BE2C (cell line): ENCODE data around the gene DNAH8.

Experiments
- DNase-seq: peaks from one replicate; pipeline ENCODE4 v3.0.0-alpha.2; 2020
- H3K27me3 ChIP-seq: fragments of 250-450 bp; sonication (Bioruptor Pico); 2 replicates; pipeline ENCODE4 v1.5.1; 2020; ENCODE audit warnings: mild to moderate bottlenecking
- H3K36me3 ChIP-seq: fragments of 250-450 bp; sonication (Bioruptor Pico); 2 replicates; pipeline ENCODE4 v1.5.1; 2020; ENCODE audit warnings: mild to moderate bottlenecking
- H3K4me1 ChIP-seq: fragments of 250-450 bp; sonication (Bioruptor Pico); 2 replicates; pipeline ENCODE4 v1.5.1; 2020
- H3K4me3 ChIP-seq: 2 replicates; pipeline ENCODE4 v1.5.1; 2011; ENCODE audit warnings: low read depth, low read length
- H3K9me3 ChIP-seq: fragments of 250-450 bp; sonication (Bioruptor Pico); 2 replicates; pipeline ENCODE4 v1.5.1; 2020
- TF ChIP-seq, protein P1 (sequence below): IDR thresholded peaks from 2 replicates; pipeline ENCODE4 v1.5.1; 2012; ENCODE audit warnings: mild to moderate bottlenecking, low read depth, low read length

The DNAH8 gene

DNA sequence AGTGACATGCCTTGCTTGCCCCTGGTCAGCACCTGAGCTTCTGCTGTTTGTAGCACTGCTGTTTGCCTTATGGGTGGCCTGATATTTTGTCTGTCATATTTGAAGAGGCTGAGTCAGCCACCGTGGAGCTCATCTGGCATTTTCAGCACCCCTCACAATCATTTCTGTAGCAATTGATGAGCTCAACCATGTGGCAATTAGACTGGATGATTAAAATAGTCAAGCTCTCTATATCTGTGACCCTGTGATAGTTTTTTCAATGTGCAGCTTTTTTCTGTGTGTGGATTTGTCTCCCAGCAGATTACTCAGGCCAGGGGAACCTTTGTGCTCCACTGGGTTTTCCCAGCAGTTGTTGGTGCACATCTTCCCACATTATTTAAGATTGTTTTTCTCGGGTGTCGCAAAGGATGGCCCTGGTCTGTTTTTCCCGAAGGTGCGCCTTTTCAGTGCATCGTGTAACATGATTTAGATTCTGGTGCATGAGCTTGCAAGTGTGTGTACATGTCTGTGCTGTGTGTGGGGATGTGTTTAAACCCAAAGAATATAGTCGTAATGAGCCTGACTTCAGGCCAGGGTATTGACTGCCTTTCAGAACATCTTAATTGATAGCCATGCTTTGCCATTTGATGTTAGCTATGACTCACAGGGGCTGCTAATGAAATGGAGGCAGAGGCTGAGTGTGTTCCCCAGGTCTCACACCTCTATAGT lies 301.9 kb downstream of the DNAH8 start:
- no peak for DNase-seq
- Histone ChIP-seq H3K9me3 (0 out of 2 replicates have a peak, but pooled peaks cover 3% of the 10 kb centered on the region), H3K4me1 (no peaks in the 10 kb centered on the region), H3K27me3 (peaks cover 12% of the 10 kb centered on the region), H3K4me3 (no peak overlapping the region), H3K36me3 (no peaks in the 10 kb centered on the region)
- TF ChIP-seq, protein P1, sequence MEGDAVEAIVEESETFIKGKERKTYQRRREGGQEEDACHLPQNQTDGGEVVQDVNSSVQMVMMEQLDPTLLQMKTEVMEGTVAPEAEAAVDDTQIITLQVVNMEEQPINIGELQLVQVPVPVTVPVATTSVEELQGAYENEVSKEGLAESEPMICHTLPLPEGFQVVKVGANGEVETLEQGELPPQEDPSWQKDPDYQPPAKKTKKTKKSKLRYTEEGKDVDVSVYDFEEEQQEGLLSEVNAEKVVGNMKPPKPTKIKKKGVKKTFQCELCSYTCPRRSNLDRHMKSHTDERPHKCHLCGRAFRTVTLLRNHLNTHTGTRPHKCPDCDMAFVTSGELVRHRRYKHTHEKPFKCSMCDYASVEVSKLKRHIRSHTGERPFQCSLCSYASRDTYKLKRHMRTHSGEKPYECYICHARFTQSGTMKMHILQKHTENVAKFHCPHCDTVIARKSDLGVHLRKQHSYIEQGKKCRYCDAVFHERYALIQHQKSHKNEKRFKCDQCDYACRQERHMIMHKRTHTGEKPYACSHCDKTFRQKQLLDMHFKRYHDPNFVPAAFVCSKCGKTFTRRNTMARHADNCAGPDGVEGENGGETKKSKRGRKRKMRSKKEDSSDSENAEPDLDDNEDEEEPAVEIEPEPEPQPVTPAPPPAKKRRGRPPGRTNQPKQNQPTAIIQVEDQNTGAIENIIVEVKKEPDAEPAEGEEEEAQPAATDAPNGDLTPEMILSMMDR: no peak

DNA sequence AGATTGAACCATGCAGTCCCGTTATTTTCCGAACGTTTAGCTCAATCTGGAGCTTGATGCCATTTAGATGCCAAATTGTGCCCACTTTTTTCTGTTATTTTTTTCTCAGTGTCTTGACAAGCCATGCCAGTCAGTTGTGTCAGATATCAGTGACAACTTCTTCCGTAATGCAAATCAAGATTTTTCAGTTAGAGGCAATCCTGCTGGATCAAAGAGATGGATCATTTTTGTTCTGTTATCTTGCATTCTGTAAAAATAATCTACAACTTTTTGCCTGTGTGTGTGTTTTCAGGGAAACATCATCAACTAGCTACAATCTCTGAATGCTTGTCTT lies 302.4 kb downstream of the DNAH8 start:
- no peak for DNase-seq
- 0 out of 2 replicates have a peak, but pooled peaks cover 3% of the 10 kb centered on the region for H3K9me3 ChIP-seq
- no peaks in the 10 kb centered on the region for H3K4me1 ChIP-seq
- no peaks in the 10 kb centered on the region for H3K36me3 ChIP-seq
- TF ChIP-seq, protein P1: no peak
- H3K27me3 ChIP-seq: peaks cover 7% of the 10 kb centered on the region
- H3K4me3 ChIP-seq: no peak overlapping the region

DNA sequence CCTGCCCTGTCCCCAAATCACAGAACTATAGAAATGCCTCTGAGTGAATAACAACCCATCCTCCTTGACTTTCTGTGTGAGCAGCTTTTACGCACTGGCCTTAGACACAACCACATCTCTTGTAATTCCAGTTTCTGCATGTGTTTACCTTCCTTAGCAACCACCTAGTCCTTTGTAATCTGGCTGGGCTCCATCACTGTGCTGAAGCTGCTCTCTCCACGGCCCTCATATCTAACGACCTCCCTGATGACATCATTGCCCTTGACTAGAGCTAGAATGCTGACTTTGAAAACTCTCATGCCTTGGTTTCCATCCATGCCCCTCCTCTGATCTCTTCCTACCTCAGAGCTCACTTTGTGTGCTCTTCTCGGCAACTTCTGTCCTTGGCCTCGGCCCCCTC lies 303.0 kb downstream of the DNAH8 start:
- peaks cover 7% of the 10 kb centered on the region; the same call in 1 of the 2 replicates for H3K27me3 ChIP-seq
- H3K9me3 ChIP-seq: 0 out of 2 replicates have a peak, but pooled peaks cover 3% of the 10 kb centered on the region
- H3K4me3 ChIP-seq: no peak overlapping the region
- H3K36me3 ChIP-seq: no peaks in the 10 kb centered on the region
- TF ChIP-seq, protein P1: no peak
- no peaks in the 10 kb centered on the region for H3K4me1 ChIP-seq
- no peak for DNase-seq

DNA sequence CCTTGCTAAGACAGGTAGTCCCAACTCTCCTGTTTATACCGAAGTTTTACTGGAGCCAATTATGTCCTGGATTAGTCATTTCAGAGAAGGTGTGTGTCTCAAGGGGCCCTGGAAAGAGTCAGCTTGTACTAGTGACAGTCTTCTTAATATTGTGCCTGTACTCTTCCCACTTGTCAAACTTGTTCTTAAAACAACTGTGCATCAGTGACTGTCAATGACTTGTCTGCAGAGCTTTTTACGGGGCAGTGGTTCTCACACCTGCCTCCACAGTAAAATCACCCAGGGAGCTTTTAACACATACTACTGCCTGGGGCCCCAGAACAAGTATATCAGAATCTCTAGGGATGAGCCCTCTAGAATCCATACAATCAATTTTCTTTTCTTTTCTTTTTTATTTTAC lies 305.0 kb downstream of the DNAH8 start:
- Histone ChIP-seq H3K4me3 (no peak overlapping the region), H3K27me3 (peaks cover 3% of the 10 kb centered on the region; the same call in 1 of the 2 replicates), H3K4me1 (no peaks in the 10 kb centered on the region), H3K9me3 (0 out of 2 replicates have a peak, but pooled peaks cover 3% of the 10 kb centered on the region), H3K36me3 (no peaks in the 10 kb centered on the region)
- DNase-seq: no peak
- TF ChIP-seq, protein P1: no peak

DNA sequence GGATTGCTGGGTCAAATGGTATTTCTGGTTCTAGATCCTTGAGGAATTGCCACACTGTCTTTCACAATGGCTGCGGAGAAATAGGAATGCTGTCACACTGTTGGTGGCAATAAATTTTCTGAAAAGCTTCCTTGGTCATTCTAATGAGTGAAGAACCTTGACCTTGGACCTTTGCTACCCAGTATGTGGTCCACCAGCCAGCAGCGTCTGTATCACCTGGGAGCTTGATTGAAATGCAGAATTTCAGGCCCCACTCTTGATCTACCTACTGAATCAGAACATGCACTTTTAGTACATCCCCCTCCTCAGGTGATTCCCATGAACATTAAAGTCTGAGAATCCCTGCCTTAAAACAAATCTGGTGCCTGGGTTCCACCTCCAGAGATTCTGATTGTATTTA lies 305.9 kb downstream of the DNAH8 start:
- Histone ChIP-seq H3K4me3 (no peak overlapping the region), H3K9me3 (no peaks in the 10 kb centered on the region), H3K4me1 (no peaks in the 10 kb centered on the region), H3K36me3 (no peaks in the 10 kb centered on the region), H3K27me3 (peaks cover 7% of the 10 kb centered on the region; the same call in 1 of the 2 replicates)
- no peak for DNase-seq
- TF ChIP-seq, protein P1: no peak

DNA sequence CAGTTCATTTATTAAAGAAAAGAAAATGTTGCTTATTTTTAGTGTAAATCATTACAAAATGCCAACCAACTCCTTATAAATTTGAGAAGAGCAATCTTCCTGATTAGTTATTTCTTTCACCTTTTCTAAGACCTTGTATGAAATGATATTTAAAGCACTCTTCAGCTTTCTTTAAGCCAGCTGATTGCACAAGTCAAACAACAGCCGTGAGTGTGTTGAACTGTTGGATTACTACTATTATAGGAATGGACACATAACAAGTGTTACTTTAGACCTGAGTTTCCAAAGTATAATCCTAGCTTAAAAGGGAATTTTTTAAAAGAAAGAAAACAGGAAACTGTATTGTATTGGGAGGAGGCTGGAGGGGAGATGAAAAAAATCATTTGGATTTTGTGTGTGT lies 306.7 kb downstream of the DNAH8 start:
- Histone ChIP-seq H3K9me3 (no peaks in the 10 kb centered on the region), H3K36me3 (no peaks in the 10 kb centered on the region), H3K4me1 (no peaks in the 10 kb centered on the region), H3K4me3 (no peak overlapping the region), H3K27me3 (peaks cover 8% of the 10 kb centered on the region; the same call in 1 of the 2 replicates)
- TF ChIP-seq, protein P1: no peak
- DNase-seq: no peak
